Measurements from ENCODE around the gene FBXW2.
A peak's percentile ranks its signal among the peaks of the same experiment; 100 is the strongest.

FBXW2 gene

DNA sequence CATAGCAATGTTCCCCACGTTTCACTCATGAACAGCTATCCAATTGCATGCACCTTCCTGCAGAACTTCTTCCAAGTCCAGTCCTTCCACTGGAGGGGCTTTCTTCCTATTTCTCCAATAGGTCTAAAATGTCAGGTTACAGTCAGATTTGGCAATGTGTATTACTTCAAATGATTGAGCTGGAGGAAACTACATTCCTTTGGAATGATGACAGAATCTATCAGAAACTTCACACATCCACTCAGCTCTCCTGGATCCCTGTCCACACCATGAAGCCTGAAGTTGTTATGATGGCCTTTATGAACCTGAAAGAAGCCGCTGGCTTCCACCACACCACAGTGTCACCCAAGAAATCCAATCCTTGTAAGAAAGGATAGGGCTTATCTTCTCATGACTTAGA is 32.2 kb downstream of the FBXW2 start:
- DNase-seq (ENCODE audit: low read depth) = peak; percentile 40
- no peak overlapping the region for H3K4me3 ChIP-seq (ENCODE audit: low read depth, low read length)
- TF ChIP-seq CTCF (conservative IDR thresholded peaks at IDR 0.05; ENCODE audit: low read depth, low read length) = no peak

DNA sequence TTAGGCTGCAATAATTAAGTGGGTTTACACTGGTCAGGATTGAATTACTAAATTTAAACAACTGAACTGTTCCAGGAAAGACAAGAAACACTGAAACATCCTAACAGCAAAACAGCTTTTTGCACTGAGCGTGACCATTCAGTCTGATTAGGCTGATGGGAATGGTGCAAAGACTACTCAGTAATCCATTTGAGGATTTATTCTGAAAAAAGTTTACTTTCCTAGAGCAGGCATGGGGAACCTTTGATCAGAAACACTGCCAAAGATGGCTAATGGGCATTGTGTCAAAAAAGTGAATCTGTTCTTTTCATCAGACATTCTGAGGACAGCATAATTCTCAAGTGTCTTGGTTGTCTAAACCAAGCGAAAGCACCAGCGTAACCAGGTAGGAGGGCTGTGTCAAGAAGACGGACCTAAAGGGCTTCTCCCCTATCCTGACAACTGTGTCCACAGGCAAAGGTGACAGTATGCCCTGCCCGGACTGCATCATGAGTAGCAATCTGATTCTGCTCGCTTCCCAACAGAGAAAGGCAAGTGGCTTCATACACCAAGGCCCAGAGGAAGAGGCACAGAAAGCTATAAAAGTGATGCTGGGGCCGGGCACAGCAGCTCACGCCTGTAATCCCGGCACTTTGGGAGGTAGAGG is 33.3 kb downstream of the FBXW2 start:
- no peak for DNase-seq (ENCODE audit: low read depth)
- no peak for TF ChIP-seq CTCF (conservative IDR thresholded peaks at IDR 0.05; ENCODE audit: low read depth, low read length)
- H3K4me3 ChIP-seq (ENCODE audit: low read depth, low read length) = no peak overlapping the region

- DNase-seq (ENCODE audit: low read depth) = no peak
These were observed 34.7 kb downstream of the FBXW2 start for GRCh38 chr9:120758544-120758943.

DNA sequence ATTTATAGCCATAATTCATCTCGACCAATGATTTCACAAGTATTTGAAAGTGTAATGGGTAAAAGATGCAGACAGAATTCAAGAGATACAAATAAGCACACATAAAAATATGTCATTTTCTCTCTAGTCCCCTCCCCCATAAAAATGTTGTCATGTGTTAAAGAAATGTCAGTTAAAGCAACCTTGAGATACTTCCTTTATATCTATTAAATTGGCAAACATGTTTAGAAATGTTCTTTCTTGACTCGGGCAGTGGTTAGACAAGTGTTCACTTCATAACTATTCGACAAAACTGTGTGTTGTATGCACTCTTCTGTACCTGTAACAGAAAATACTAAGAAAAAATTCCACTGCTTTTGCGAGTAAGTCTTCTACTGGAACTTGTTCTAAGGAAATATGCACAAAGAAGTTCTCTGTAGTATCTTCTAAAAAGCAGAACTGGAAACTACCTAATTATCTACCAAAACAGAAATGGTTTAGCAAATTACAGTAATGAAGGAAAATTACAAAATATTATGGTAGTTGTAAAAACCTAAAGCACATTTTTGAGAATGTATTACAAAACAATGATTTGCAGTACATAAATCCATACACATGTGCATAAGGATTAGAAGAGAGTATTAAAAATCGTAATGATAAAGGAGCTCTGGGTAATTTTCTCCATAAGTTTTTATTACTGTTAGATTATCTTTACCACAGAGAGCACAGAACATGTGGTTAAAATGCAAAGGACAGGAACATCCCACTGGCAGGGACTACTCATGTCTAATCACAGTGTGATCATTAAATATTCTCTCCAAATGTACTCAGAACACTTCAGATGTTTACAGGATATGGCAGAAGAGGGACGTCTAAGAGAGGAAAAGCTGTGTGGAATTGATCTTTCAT is 35.9 kb downstream of the FBXW2 start:
- no peak for DNase-seq (ENCODE audit: low read depth)

More at GRCh38 chr9:120758544-120758943, 34.7 kb downstream of the FBXW2 start:
- H3K4me3 ChIP-seq (ENCODE audit: low read depth, low read length) = no peak overlapping the region
- TF ChIP-seq CTCF (conservative IDR thresholded peaks at IDR 0.05; ENCODE audit: low read depth, low read length) = no peak

GRCh38 chr9:120756531-120756930 is 36.7 kb downstream of the FBXW2 start:
- no peak for TF ChIP-seq CTCF (conservative IDR thresholded peaks at IDR 0.05; ENCODE audit: low read depth, low read length)
- peak; percentile 16 for DNase-seq (ENCODE audit: low read depth)
- no peak overlapping the region for H3K4me3 ChIP-seq (ENCODE audit: low read depth, low read length)

More for the DNA sequence above, 35.9 kb downstream of the FBXW2 start:
- TF ChIP-seq CTCF (conservative IDR thresholded peaks at IDR 0.05; ENCODE audit: low read depth, low read length) = no peak
- no peak overlapping the region for H3K4me3 ChIP-seq (ENCODE audit: low read depth, low read length)

DNA sequence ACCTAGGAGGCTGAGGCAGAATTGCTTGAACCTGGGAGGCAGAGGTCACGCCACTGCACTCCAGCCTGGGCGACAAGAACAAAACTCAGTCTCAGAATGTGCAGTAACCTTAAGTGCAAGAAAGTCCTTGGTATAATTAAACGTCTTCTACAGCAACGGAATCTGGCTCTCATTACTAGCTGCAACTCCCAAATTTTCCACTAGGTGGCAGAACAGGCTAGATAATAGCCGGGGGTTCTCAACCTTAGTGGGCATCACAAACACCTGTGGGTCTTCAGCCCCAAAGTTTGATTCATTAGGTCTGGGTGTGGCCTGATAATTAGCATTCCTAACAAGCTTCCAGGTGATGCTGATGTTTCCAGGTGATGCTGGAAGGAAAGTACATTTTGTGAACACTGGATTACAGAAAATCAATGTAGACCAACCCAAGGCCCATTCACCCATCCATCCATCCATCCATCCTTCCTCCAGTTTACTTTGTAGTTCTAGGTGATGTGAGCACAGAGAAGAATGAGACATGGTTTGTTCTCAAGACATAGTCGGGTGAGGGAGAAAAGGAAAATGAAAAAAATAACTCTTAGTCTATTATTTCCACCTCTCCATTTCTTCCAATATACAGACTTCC is 37.3 kb downstream of the FBXW2 start:
- TF ChIP-seq CTCF (conservative IDR thresholded peaks at IDR 0.05; ENCODE audit: low read depth, low read length) = peak; percentile 85

More for the DNA sequence above, 37.3 kb downstream of the FBXW2 start:
- peak; percentile 61 for DNase-seq (ENCODE audit: low read depth)
- H3K4me3 ChIP-seq (ENCODE audit: low read depth, low read length) = no peak overlapping the region
